K562 (cell line): ENCODE data around the gene ADARB2. TPM values are rescaled to one million over a fixed set of nuclear protein-coding genes. Genes with fewer than 3 reads are reported as not detected.

Experiments
- ATAC-seq: fragments of 200-7000 bp; cut with Tn5 transposase; 3 replicates; pipeline ENCODE4 v1.9.1; 2020; ENCODE audit warnings: moderate library complexity
- BruUV-seq: library from RNA; stranded (reverse); fragments of 400-500 nt; replicated peaks from 2 replicates; lab custom pipeline; 2021; lab: Mats Ljungman, UMichigan
- CTCF ChIA-PET: fragments of 300-600 bp; formaldehyde crosslinking; extraction: SDS; loops from one replicate; lab custom pipeline; 2021; ENCODE audit warnings: low intra/inter-chr PET ratio; lab: Yijun Ruan, JAX
- POLR2A ChIA-PET: fragments of 300-600, 350-650 bp; sonication (Branson Sonifier 250); formaldehyde crosslinking; extraction: SDS; loops from one replicate; lab custom pipeline; 2021; ENCODE audit warnings: antibody characterized with exemption, inconsistent platforms; lab: Yijun Ruan, JAX
- DNase-seq, 4 experiments: peaks; one replicate each; pipeline versions ENCODE4 v3.0.0 to v3.0.0-alpha.2; 2011 to 2018; ENCODE audit warnings: low spot score in 3 of 4, mixed read lengths in 3 of 4; ENCODE audit errors: extremely low read depth in 1 of 4
- FAIRE-seq: peaks from 2 replicates; lab custom pipeline; 2011; peaks lifted over from hg19 to GRCh38; lab: Jason Lieb, UNC
- H2AFZ ChIP-seq: 2 replicates; pipeline ENCODE4 v1.6.0; 2011; ENCODE audit warnings: low read depth, low read length, control low read depth, inconsistent platforms
- H3K27ac ChIP-seq: fragments of 200-600 bp; 3 replicates; pipeline ENCODE4 v1.8.0; 2011; ENCODE audit warnings: low read depth, mild to moderate bottlenecking, control low read depth, inconsistent platforms, low read length, moderate library complexity, mixed read lengths; ENCODE audit errors: extremely low read depth
- H3K27me3 ChIP-seq, 2 experiments: fragments of 300-600 bp in 1 of 2; 2 replicates in 1 of 2; 3 replicates in 1 of 2; pipeline versions ENCODE4 v1.6.0 to v1.8.0; 2011; ENCODE audit warnings: inconsistent platforms in 2 of 2, low read length in 2 of 2, mild to moderate bottlenecking in 1 of 2, mixed read lengths in 1 of 2, moderate library complexity in 1 of 2; ENCODE audit not compliant: control insufficient read depth in 2 of 2, insufficient read depth in 2 of 2
- H3K36me3 ChIP-seq: fragments of 300-600 bp; 3 replicates; pipeline ENCODE4 v1.8.0; 2011; ENCODE audit warnings: mild to moderate bottlenecking, low read length, inconsistent platforms; ENCODE audit not compliant: control insufficient read depth, insufficient read depth
- H3K4me1 ChIP-seq, 2 experiments: fragments of 200-600 bp in 1 of 2; replicated peaks in 1 of 2; 2 replicates in 1 of 2; 3 replicates in 1 of 2; pipeline versions ENCODE4 v1.5.1 to v1.8.0; 2011; ENCODE audit warnings: inconsistent platforms in 2 of 2, low read length in 2 of 2, mild to moderate bottlenecking in 1 of 2, mixed read lengths in 1 of 2, moderate library complexity in 1 of 2; ENCODE audit not compliant: control insufficient read depth in 2 of 2, insufficient read depth in 2 of 2
- H3K4me2 ChIP-seq: 2 replicates; pipeline ENCODE4 v1.6.1; 2011; ENCODE audit warnings: low read length, control low read depth, inconsistent platforms, mixed read lengths; ENCODE audit not compliant: insufficient read depth
- H3K4me3 ChIP-seq: fragments of 200-600 bp; sonication (generic), shearing (Covaris generic); 2 replicates; pipeline ENCODE4 v1.5.1; 2016; ENCODE audit warnings: control low read depth, inconsistent platforms
- H3K79me2 ChIP-seq: fragments of 200-600 bp; 3 replicates; pipeline ENCODE4 v1.8.0; 2011; ENCODE audit warnings: low read length, inconsistent platforms; ENCODE audit not compliant: control insufficient read depth, insufficient read depth
- H3K9ac ChIP-seq, 2 experiments: 2 replicates each; pipeline versions ENCODE4 v1.6.0 to v1.6.1; 2011; ENCODE audit warnings: low read depth in 2 of 2, low read length in 2 of 2, control low read depth in 1 of 2, inconsistent platforms in 1 of 2, mild to moderate bottlenecking in 1 of 2, mixed read lengths in 1 of 2; ENCODE audit not compliant: insufficient read depth in 1 of 2
- H3K9me1 ChIP-seq: one replicate; pipeline ENCODE4 v1.6.0; 2011; ENCODE audit warnings: inconsistent platforms, mild to moderate bottlenecking, low read length, moderate library complexity; ENCODE audit not compliant: control insufficient read depth, insufficient read depth
- H3K9me3 ChIP-seq: replicated peaks from 2 replicates; pipeline ENCODE4 v1.5.1; 2011; ENCODE audit warnings: low read depth, low read length, inconsistent platforms; ENCODE audit not compliant: control insufficient read depth, insufficient read depth
- H4K20me1 ChIP-seq: replicated peaks from 2 replicates; pipeline ENCODE4 v1.6.1; 2011; ENCODE audit warnings: low read length, inconsistent platforms, mixed read lengths; ENCODE audit not compliant: control insufficient read depth, insufficient read depth
- AFF1 ChIP-seq, 2 experiments: fragments of 450-650 bp; IDR thresholded peaks; 2 replicates each; pipeline ENCODE4 v1.6.1; 2018; ENCODE audit warnings: mild to moderate bottlenecking in 2 of 2, low read depth in 1 of 2; ENCODE audit not compliant: partially characterized antibody in 2 of 2
- EP300 ChIP-seq: IDR thresholded peaks from 2 replicates; pipeline ENCODE4 v1.6.1; 2012; ENCODE audit warnings: low read length, improper control_type of control experiment
- FOXO4 ChIP-seq: fragments of 450-650 bp; formaldehyde crosslinking; IDR thresholded peaks from 2 replicates; pipeline ENCODE4 v1.4.0; 2020; ENCODE audit warnings: mild to moderate bottlenecking, moderate library complexity
- KDM1A ChIP-seq, 2 experiments: fragments of 450-650 bp; IDR thresholded peaks; 2 replicates each; pipeline ENCODE4 v1.6.1; 2016; ENCODE audit warnings: mild to moderate bottlenecking in 2 of 2
- POLR2AphosphoS2 ChIP-seq: IDR thresholded peaks from 2 replicates; pipeline ENCODE4 v1.6.1; 2012; ENCODE audit warnings: low read length, improper control_type of control experiment
- SIN3B ChIP-seq: fragments of 450-650 bp; IDR thresholded peaks from 2 replicates; pipeline ENCODE4 v1.6.1; 2017; ENCODE audit warnings: low read depth, mild to moderate bottlenecking, moderate library complexity
- ZNF174 ChIP-seq: fragments of 250-450 bp; sonication (Bioruptor Pico); IDR thresholded peaks from 2 replicates; pipeline ENCODE4 v1.4.0; 2020; ENCODE audit warnings: mild to moderate bottlenecking
- ZNF253 ChIP-seq: fragments of 250-450 bp; sonication (Bioruptor Pico); conservative IDR thresholded peaks from 2 replicates; pipeline ENCODE4 v1.6.1; 2021; ENCODE audit warnings: mild to moderate bottlenecking
- WGBS: fragments of 100-300 bp; shearing (Covaris generic); methylation state at CpG from one replicate; pipeline ENCODE4 v1.1.6; 2016; ENCODE audit warnings: low coverage, mixed read lengths; ENCODE audit not compliant: insufficient coverage; ENCODE audit errors: missing lambda C conversion rate; 5-methylcytosine and 5-hydroxymethylcytosine counted together
- in situ Hi-C: fragments of 300-500 bp; cut with MboI; formaldehyde crosslinking; loops from 4 replicates; pipeline ENCODE4 v1.15.0; 2018; ENCODE audit warnings: inconsistent platforms, mixed read lengths
- intact Hi-C: fragments of 100-400 bp; cut with micrococcal nuclease; formaldehyde crosslinking; loops from 2 replicates; pipeline ENCODE4 v1.14.2; 2022
- polyA plus RNA-seq, 8 experiments: library from polyadenylated mRNA; depleted of rRNA in 4 of 8; stranded (reverse) in 5 of 8; unstranded in 3 of 8; fragments of >200 nt; fragmentation: Nextera tagmentation in 2 of 8; fragmentation: Illumina TruSeq in 1 of 8; extraction: Ambion mirVana in 2 of 8; extraction: Trizol in 1 of 8; gene quantifications; 2 replicates each; pipeline versions ENCODE4 v1.2.1 to v1.2.3, GENCODE V29; 2011 to 2014; ENCODE audit warnings: inconsistent platforms in 1 of 8, missing spikeins in 1 of 8
- total RNA-seq, 7 experiments: library from RNA; depleted of rRNA in 6 of 7; stranded (reverse); fragments of >200 nt in 6 of 7; fragmentation: Illumina TruSeq in 2 of 7; extraction: Trizol in 2 of 7; gene quantifications; 2 replicates each; pipeline versions ENCODE4 v1.2.1 to v1.2.3, GENCODE V29; 2011 to 2021; ENCODE audit warnings: low replicate concordance in 1 of 7
- TF ChIP-seq, protein P1 (sequence below): sonication (generic); formaldehyde crosslinking; IDR thresholded peaks from 2 replicates; pipeline ENCODE4 v1.8.1; 2023; ENCODE audit warnings: mild to moderate bottlenecking, missing genetic modification reagents

ADARB2 gene
- total and polyA plus RNA-seq, 9 of the 15 experiments (the other 6 are each of a cell fraction or from before 2014, with no cell fraction given): not detected

DNA sequence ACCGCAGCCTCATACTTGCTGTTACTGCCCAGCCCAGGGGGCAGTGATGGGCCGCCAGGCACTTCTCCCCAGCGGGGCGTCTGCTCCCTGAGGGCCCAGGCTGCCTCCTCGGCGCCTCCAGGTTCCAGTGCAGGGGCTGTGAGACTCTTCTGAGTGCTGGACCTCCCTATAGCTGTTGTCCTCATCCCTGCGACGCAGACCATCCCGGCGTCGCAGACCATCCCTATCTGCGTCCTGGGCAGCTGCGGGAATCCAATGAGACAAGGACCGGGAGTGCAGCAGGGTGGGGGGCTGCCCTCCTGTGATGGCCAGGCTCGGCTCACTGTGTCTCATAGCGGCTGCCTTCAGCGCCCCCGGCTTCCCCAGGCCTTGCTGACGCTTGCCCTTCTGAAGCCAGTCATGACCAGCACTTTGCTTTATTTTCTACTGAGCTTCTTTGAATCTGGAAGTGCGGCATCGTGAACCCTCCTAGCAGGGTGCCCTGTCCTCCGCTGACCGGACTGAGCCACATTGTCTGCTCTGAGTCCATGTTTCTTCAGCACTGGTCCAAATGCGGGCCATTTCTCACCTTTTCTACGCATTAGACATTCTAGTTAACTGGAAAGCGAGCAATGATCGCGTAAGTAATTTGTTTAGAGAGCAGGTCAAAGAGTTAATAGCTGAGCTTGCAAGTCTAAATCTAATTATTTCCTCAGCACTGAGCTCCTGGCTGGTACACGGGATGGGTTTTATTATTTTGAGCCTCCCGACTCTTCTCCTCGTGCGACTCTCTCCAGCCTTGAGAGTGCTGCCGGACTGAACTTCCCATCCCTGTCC, 341.6 kb downstream of the ADARB2 start (continued):
- TF ChIP-seq AFF1 (IDR thresholded peaks at IDR 0.05; ENCODE audit: low read depth in 1 of 2, partially characterized antibody in 2 of 2) (no peak), KDM1A (IDR thresholded peaks at IDR 0.05) (no peak), POLR2AphosphoS2 (no peak), ZNF174 (no peak)

GRCh38 chr10:1395025-1395480, 342.3 kb downstream of the ADARB2 start:
- no peaks in the 10 kb centered on the region for H3K36me3 ChIP-seq
- no TSS peak for BruUV-seq
- peaks cover 10 to 51% of the 10 kb centered on the region in 2 experiments; a peak in 4 of 5 replicates for H3K27me3 ChIP-seq
- H3K4me2 ChIP-seq: no peak overlapping the region
- no peak for TF ChIP-seq ZNF253
- TF ChIP-seq, protein P1, sequence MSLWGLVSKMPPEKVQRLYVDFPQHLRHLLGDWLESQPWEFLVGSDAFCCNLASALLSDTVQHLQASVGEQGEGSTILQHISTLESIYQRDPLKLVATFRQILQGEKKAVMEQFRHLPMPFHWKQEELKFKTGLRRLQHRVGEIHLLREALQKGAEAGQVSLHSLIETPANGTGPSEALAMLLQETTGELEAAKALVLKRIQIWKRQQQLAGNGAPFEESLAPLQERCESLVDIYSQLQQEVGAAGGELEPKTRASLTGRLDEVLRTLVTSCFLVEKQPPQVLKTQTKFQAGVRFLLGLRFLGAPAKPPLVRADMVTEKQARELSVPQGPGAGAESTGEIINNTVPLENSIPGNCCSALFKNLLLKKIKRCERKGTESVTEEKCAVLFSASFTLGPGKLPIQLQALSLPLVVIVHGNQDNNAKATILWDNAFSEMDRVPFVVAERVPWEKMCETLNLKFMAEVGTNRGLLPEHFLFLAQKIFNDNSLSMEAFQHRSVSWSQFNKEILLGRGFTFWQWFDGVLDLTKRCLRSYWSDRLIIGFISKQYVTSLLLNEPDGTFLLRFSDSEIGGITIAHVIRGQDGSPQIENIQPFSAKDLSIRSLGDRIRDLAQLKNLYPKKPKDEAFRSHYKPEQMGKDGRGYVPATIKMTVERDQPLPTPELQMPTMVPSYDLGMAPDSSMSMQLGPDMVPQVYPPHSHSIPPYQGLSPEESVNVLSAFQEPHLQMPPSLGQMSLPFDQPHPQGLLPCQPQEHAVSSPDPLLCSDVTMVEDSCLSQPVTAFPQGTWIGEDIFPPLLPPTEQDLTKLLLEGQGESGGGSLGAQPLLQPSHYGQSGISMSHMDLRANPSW (CRISPR knock-in tag): no peak
- no peak for TF ChIP-seq EP300
- no peak for TF ChIP-seq FOXO4
- TF ChIP-seq SIN3B: no peak
- intact Hi-C loops (no loop called here), in situ Hi-C loops (no loop called here)
- H3K9me3 ChIP-seq: no peaks in the 10 kb centered on the region
- no peak for FAIRE-seq
- H3K9ac ChIP-seq: no peak overlapping the region
- H3K4me3 ChIP-seq: no peak overlapping the region
- no peak; the same call in 2 of the 3 replicates for ATAC-seq
- no peaks in the 10 kb centered on the region for H3K79me2 ChIP-seq
- POLR2A ChIA-PET: no interaction called here
- WGBS: 0% methylated on average over 11 of the region's 11 CpGs
- no peak overlapping the region for H3K27ac ChIP-seq
- CTCF ChIA-PET: no interaction called here
- no peak overlapping the region for H2AFZ ChIP-seq
- H4K20me1 ChIP-seq: peaks cover 3% of the 10 kb centered on the region; the same call in 1 of the 2 replicates
- no peak for DNase-seq
- no peaks in the 10 kb centered on the region for H3K9me1 ChIP-seq
- H3K4me1 ChIP-seq: no peaks in the 10 kb centered on the region
